Colon (tissue), 2 donors: ENCODE data around the gene KRTAP2-2.
"Not testable (repeated sequence)": the region's sequence is repeated elsewhere in the genome, so short reads cannot be mapped to it uniquely, and the experiment has no call there.

ENCODE experiments used
- FAIRE-seq: peaks from 2 replicates; lab custom pipeline; 2012; peaks lifted over from hg19 to GRCh38; lab: Jason Lieb, UNC
- donor health status: control.
- donor health status: control.

The KRTAP2-2 gene

DNA sequence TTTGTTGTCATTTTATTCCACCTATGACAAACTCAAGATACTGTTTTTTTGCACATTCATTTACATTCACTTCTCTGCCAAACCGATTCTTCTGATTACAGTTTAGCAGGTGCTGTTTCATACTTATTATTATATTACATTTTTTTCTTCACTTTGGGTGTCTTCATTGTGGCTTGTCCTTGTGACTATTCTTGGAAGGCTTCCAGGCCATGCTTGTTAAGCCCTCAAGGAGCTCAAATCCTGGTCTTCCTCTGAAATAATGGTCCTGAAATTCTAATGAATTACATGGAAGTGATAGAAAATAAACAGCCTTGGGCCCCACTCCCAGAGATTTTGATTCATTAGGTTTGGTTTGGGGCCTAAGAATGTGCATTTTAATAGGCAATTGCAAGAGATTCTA is 9.3 kb upstream of the KRTAP2-2 start:
- FAIRE-seq = no peak

DNA sequence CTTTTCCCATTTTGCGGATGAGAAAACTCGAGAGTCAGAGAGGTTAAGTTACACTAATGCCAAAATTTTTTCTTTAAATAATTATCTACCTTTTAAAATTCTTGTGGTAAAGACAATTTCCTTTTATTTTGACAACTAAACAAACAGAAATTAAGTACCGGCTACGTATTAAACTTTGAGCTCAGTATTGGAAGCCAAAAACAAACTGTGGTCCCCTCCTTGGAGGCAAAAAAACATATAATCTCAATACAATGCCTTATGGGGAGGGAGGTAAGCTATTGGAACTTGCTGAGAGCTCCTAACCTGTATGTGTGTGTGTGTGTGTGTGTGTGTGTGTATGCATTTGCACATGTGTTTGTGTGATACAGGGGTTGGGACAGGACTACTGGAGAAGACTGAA is 8.4 kb upstream of the KRTAP2-2 start:
- FAIRE-seq = no peak

DNA sequence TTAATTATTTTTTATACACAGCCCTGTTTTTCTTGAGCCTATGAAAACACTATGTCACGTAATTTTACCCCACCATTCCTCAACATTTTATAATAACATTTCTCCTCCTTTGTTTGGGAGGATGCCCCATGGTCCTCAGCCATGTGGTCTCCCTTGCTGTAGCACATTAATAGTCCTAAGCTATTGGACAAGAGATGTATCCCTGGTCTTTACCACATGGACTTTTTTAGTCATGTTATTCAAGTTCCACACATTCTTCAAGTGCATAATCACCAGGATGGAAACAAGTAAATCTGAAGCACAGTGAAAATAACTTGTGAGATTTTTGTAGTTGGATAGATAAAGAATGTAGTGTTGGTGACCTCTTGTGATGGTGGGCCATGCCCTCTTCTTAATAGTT is 6.9 kb upstream of the KRTAP2-2 start:
- no peak for FAIRE-seq

DNA sequence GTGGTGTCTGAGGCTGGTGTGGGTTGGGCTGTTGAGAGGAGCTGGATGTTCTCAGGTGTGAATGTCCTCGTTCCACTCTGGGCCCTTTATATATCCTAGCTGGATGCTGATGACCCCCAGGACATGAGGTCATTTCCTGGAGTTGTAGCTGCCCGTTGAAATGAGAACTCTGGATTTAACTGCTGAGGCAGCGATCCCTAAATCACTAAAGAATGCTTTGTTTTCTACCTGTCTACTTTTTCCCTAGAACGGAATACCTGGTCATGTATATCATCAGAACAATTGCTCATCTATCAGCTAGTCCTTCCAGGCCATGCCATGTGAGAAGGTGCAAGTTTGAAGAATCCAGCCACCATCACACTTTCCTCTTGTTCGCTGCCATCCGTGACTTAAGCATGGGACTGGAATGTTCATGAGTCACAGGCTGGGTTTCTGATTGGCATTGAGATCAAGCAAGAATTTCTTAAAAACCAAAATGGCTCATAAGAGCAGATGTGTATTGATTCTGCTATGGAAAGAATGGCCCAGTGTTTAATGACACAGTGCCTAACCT is 5.1 kb upstream of the KRTAP2-2 start, which contains the start of gene KRTAP2-3:
Gene KRTAP2-3, minus strand, starts transcription at position 63 of the 553 bp plus-strand sequence. CDS start 64 bp downstream, outside the sequence.
- no peak for FAIRE-seq

DNA sequence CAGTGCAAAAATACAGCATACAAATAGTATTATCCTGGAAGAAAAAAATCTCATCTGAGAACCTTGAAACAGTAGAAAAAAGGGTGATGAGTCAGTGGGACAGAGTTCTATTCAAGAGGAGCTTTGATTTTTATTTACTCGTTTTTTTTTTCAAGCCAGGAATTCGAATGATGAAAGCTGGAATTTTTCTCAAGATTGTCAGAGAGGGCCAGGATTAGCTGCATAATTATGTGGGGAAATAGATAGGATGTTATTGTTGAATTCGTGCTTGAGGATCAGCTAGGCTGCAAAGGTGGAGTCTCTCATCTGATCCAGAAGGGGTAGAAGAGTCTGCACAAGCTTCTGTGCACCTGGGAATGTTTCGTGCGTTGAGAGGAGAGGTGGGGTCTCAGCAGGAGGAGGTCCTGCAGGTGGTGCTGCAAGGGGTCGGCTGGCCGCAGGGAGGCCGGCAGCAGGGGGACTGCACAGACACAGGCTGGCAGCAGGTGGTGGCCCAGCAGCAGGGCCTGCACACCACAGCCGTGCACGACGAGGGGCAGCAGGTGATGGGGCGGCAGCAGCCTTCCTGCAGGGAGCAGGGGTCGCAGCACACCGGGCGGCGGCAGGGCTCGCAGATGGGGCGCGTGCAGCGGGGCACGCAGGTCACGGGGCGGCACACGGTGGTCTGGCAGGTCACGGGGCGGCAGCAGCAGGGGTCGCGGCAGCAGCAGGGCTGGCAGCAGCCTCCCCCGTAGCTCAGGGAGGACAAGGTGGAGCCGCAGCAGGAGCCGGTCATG is 4.4 kb upstream of the KRTAP2-2 start:
- FAIRE-seq = not testable (repeated sequence)

DNA sequence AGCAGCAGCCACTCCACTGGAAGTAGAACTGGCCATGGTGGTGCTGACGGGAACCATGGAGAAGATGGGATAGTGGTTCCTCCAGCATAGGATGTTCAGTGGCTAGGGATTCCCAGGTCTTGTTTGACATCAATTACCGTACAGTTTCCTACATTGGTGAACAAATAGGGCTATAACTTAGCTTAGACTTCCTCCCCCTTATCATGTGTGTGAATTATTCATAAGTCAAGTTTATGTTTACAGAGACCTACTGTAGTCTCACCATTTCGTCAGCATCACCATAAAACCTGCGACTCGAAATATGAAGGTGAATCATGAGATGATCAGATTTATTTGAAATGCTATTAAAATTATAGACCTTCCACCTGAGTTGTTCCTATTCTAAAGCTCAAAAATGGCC is 3.7 kb upstream of the KRTAP2-2 start:
- no peak for FAIRE-seq

DNA sequence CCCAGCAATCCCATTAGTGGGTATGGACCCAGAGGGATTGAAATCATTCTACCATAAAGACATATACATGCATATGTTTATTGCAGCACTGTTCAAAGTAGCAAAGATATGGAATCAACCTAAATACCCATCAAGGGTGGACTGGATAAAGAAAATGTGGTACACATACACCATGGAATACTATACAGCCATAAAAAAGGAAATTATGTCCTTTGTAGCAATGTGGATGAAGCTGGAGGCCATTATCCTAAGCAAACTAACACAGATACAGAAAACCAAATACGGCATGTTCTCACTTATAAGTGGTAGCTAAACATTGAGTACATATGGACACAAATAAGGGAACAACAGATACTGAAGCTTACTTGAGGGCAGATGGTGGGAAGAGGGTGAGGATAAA is 2.5 kb upstream of the KRTAP2-2 start:
- FAIRE-seq = no peak

DNA sequence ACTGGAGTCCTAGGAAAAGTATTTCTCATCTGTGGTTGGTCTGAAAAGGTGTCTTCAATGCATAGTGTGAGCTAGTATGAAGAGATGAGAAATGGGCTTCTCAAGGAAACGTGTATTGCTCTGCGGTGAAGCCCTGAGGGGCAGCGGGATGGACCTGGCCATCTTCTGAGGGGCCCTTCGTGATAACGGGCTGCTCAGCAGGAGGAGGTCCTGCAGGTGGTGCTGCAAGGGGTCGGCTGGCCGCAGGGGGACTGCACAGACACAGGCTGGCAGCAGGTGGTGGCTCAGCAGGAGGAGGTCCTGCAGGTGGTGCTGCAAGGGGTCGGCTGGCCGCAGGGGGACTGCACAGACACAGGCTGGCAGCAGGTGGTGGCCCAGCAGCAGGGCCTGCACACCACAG is 474 bp downstream of the KRTAP2-2 start:
- not testable (repeated sequence) for FAIRE-seq

DNA sequence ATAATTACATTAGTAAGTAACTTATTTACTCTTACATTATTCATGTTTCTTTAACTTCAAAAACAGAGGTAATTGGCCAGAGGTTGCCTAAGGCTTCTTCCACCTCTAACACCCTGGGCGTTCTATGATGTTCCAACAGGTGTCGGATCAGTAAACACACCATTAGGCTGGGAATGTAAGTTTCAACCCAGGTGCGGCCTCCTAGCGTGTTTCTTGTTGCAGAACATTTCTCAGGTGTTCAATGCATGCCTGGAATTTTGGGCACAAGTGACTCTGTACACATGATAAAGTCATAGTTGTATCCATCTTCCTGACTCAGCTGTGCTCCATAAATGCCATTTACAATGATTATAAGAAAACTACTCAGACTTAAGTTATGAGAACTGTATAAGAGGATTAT is 1.0 kb downstream of the KRTAP2-2 start:
- no peak for FAIRE-seq

DNA sequence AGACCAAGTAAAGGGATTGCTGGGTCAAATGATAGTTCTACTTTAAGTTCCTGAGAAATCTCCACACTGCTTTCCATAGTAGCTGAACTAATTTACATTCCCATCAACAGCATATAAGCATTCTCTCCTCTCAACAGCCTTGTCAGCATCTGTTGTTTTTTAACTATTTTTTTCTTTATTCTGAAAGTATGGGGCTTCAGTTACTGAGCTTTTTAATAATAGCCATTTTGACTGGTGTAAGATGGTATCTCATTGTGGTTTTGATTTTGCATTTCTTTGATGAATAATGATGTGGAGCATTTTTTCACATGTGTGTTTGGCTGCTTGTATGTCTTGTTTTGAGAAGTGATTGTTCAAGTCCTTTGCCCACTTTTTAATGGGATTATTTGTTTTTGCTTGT is 2.5 kb downstream of the KRTAP2-2 start:
- FAIRE-seq = no peak

DNA sequence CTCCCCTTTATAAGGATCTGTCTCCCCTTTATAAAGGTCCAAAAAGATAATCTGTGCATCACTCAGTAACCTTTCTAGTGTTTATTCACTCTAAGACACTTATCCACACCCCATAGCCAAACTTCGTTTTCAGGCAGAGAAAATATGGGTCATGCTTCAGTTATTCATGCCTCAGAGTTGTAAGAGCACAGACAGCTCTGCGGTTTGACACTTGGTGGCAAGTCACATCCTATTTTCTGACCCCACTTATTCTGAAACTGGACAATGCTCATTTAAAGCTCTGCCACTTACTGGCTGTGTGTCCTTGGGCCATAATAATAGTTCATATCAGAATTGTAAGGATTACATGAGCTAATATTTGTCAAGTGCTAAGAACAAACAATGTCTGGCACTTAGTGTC is 5.9 kb downstream of the KRTAP2-2 start:
- FAIRE-seq = no peak

DNA sequence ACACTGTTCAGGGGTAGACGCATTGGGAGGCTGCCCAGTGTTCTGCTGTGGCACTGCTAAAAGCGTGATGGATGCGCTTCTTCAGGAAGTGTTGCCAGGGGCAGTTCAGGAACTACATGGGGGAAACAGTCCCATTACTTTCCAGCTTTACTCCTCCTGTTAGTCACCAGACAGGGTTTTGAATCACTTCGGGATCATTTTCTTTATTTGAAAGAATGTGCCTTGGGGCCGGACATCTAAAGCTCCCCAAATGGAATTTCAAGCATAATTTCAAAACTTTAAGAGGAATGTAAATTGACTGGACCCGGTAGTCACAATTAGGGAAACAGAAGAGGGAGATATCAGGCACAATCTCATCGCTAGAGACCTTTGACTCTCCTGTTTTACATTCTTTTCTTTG is 6.6 kb downstream of the KRTAP2-2 start:
- no peak for FAIRE-seq

DNA sequence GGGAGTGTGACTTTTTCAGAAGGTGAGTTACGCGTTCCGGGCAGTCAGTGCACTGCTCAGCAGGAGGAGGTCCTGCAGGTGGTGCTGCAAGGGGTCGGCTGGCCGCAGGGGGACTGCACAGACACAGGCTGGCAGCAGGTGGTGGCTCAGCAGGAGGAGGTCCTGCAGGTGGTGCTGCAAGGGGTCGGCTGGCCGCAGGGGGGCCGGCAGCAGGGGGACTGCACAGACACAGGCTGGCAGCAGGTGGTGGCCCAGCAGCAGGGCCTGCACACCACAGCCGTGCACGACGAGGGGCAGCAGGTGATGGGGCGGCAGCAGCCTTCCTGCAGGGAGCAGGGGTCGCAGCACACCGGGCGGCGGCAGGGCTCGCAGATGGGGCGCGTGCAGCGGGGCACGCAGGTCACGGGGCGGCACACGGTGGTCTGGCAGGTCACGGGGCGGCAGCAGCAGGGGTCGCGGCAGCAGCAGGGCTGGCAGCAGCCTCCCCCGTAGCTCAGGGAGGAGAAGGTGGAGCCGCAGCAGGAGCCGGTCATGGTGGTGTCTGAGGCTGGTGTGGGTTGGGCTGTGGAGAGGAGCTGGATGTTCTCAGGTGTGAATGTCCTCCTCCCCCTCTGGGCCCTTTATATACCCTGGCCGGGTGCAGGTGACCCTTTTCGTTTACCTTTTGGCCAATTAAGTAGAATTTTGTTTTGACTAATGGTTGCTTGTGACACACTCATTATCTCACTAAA is 8.1 kb downstream of the KRTAP2-2 start, which contains the start of gene KRTAP2-1:
Gene KRTAP2-1, minus strand, starts transcription at position 582 of the 731 bp plus-strand sequence. Its CDS starts 49 bp downstream, at position 533.
- not testable (repeated sequence) for FAIRE-seq

DNA sequence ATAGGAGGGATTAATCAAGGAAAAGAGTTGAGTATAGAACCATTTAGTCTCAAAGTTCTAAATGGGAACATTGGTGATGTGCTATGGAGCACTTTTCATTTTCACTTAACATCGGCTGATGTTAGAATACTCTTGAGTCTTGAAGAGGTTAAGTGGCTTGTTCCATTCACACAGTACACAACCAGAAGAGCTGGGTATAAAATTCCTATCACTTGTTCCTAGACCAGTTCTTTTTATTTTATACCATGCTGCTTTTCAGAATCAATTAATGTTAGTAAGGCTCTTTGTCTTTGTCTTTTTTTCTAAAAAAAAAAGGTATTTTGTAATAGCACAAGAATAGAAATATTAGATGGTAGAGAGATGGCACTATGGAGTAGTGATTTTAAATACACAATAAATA is 12.1 kb downstream of the KRTAP2-2 start:
- FAIRE-seq = no peak

DNA sequence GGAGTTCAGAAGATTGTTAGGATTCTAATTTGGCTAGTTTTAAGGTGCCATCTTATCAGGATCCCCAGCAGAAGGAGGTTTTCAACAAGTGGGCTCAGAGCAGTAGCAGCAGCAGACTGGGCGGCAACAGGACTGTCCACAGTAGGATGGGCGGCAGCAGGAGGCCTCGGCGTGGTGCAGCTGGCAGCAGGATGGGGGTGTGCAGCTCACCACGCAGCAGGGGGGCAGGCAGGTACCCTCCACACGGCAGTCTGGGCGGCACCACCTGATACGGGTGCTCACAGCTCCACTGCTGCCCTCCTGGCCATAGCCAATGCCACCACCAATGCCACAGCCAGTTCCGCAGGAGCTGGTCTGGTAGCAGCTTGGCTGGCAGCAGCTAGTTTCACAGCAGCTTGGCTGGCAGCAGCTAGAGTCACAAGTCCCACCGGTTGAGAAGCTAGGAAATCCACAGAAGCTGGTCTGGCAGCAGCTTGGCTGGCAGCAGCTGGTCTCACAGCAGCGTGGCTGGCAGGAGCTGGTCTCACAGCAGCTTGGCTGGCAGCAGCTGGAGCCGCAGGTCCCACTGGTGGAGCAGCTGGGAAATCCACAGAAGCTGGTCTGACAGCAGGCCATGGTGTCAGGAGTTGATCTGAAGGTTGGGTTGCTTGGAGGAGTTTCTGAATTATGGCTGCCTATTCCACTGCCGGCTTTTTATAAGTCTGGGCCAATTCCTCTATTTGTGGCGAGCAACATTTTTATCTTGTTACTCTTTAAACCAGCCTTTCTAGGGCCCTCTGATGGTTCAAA is 14.1 kb downstream of the KRTAP2-2 start, which contains the start of gene KRTAP1-1:
Gene KRTAP1-1, minus strand, starts transcription at position 668 of the 789 bp plus-strand sequence. Its CDS starts 53 bp downstream, at position 615.
- FAIRE-seq = not testable (repeated sequence)

DNA sequence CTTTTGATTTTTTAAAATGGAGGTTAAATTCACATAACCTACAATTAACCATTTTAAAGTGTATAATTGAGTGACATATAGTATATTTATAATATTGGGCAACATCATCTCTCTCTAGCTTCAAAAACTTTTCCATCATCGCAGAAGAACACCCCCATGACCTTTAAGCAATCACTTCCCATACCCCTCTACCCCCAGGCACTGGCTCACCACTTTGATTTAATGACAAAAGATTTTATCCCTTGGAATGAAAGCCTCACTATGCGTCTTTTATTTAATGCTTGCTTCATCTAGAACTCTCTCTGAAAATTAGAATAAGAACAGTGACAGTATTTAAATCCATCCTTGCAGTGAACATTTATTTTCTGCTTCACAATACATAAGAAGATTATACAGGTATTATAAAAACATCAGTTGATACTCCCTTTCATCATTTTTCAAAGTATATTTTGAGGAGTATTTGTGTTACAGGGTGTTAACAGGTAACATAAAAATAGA is 17.1 kb downstream of the KRTAP2-2 start:
- no peak for FAIRE-seq

DNA sequence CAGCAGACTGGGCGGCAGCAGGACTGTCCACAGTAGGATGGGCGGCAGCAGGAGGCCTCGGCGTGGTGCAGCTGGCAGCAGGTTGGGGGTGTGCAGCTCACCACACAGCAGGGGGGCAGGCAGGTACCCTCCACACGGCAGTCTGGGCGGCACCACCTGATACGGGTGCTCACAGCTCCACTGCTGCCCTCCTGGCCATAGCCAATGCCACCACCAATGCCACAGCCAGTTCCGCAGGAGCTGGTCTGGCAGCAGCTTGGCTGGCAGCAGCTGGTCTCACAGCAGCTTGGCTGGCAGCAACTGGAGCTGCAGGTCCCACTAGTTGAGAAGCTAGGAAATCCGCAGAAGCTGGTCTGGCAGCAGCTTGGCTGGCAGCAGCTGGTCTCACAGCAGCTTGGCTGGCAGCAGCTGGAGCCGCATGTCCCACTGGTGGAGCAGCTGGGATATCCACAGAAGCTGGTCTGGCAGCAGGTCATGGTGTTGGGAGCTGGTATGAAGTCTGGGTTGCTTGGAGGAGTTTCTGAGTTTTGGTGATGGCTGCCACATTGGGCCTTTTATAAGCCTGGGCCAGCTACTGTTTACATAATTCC is 20.6 kb downstream of the KRTAP2-2 start, which contains the start of gene KRTAP1-3:
Gene KRTAP1-3, minus strand, starts transcription at position 529 of the 590 bp plus-strand sequence. Its CDS starts 53 bp downstream, at position 476.
- not testable (repeated sequence) for FAIRE-seq

DNA sequence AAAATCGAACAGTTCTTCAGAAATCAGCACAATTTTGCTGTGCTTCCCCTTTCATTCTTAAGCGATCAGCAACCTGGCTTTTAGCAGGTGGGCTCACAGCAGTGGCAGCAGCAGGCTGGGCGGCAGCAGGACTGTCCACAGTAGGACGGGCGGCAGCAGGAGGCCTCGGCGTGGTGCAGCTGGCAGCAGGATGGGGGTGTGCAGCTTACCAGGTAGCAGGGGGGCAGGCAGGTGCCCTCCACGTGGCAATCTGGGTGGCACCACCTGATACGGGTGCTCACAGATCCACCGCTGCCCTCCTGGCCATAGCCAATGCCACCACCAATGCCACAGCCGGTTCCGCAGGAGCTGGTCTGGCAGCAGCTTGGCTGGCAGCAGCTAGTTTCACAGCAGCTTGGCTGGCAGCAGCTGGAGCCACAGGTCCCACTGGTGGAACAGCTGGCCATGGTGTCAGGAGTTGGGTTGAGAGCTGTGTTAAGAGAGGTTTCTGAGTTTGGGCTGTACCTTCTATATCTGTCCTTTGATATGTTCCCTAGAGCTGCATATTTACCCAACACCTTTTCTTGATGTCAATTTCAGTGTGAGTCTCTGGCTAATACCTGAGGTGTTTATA is 25.3 kb downstream of the KRTAP2-2 start, which contains the start of gene KRTAP1-4:
Gene KRTAP1-4, minus strand, starts transcription at position 563 of the 613 bp plus-strand sequence. Its CDS starts 117 bp downstream, at position 446.
- FAIRE-seq = no peak

DNA sequence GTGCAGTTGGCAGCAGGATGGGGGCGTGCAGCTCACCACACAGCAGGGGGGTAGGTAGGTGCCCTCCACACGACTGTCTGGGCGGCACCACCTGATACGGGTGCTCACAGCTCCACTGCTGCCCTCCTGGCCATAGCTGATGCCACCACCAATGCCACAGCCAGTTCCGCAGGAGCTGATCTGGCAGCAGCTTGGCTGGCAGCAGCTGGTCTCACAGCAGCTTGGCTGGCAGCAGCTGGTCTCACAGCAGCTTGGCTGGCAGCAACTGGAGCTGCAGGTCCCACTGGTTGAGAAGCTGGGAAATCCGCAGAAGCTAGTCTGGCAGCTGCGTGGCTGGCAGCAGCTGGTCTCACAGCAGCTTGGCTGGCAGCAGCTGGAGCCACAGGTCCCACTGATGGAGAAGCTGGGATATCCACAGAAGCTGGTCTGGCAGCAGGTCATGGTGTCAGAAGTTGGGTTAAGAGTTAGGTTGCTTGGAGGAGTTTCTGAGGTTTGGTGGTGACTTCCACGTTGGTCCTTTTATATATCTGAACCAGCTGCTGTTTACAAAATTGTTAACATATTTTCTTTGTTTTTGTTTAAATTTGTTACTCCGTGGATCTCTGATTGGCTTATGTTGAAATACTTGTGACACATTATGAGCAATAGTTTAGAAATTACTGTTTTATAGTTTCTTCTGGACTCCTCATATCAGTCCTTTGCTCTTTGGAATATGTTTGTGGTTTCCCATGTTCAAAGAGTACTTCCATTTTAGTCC is 28.1 kb downstream of the KRTAP2-2 start, which contains the start of gene KRTAP1-5:
Gene KRTAP1-5, minus strand, starts transcription at position 494 of the 757 bp plus-strand sequence. Its CDS starts 53 bp downstream, at position 441.
- no peak for FAIRE-seq

DNA sequence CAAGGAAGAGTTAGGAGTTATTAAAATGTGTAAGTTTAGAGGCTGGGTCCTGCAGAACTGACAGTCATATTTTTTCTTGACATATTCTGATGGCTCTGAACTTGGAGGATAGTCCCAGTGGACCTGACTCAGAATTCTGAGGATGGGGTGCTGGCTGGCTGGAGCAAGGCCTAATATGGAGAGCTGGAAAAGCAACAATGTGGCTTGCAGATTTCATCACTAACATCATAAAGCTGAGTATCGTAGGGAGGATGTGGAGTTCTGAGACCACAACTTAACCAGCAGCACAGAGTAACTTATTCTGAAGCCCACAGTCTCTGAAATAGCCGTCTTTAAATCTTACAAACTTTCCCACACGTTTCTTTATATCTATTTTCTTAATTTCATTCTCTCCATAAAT is 30.3 kb downstream of the KRTAP2-2 start:
- FAIRE-seq = no peak
